ENCODE measurements around the gene HS6ST3.
"Not testable (repeated sequence)": the region's sequence is repeated elsewhere in the genome, so short reads cannot be mapped to it uniquely, and the experiment has no call there.

The HS6ST3 gene

GRCh38 chr13:96089749-96090239 lies at the start of gene HS6ST3:
Gene HS6ST3, plus strand, starts transcription at chr13:96090107.
- DNase-seq, result peak; percentile 30

GRCh38 chr13:96041326-96042110 lies 48.4 kb upstream of the HS6ST3 start:
- no peak for DNase-seq

- DNase-seq, result no peak
Observed at GRCh38 chr13:96044238-96044637, 45.7 kb upstream of the HS6ST3 start.

- not testable (repeated sequence) for DNase-seq
Observed at GRCh38 chr13:96046449-96047126, 43.3 kb upstream of the HS6ST3 start.

GRCh38 chr13:96050955-96051354 lies 39.0 kb upstream of the HS6ST3 start:
- not testable (repeated sequence) for DNase-seq

- not testable (repeated sequence) for DNase-seq
Observed at GRCh38 chr13:96051491-96051890, 38.4 kb upstream of the HS6ST3 start.

- DNase-seq, result not testable (repeated sequence)
Observed at GRCh38 chr13:96051946-96052345, 38.0 kb upstream of the HS6ST3 start.

- DNase-seq, result no peak
Observed at GRCh38 chr13:96052656-96053002, 37.3 kb upstream of the HS6ST3 start.

GRCh38 chr13:96053003-96053703 lies 36.8 kb upstream of the HS6ST3 start, which contains the start of gene UGGT2:
Gene UGGT2, minus strand, starts transcription at chr13:96053401. Its CDS starts 89 bp downstream, at chr13:96053312.
- peak; percentile 94 for DNase-seq

- no peak for DNase-seq
Observed at GRCh38 chr13:96065849-96066248, 24.1 kb upstream of the HS6ST3 start.

GRCh38 chr13:96068729-96069128 lies 21.2 kb upstream of the HS6ST3 start:
- DNase-seq, result no peak

- DNase-seq, result no peak
Observed at GRCh38 chr13:96071504-96071903, 18.4 kb upstream of the HS6ST3 start.

- DNase-seq, result no peak
Observed at GRCh38 chr13:96072392-96072791, 17.5 kb upstream of the HS6ST3 start.

- peak; percentile 1 for DNase-seq
Observed at GRCh38 chr13:96075953-96076543, 13.9 kb upstream of the HS6ST3 start.

GRCh38 chr13:96080676-96081075 lies 9.2 kb upstream of the HS6ST3 start:
- DNase-seq, result no peak

- no peak for DNase-seq
Observed at GRCh38 chr13:96081888-96082287, 8.0 kb upstream of the HS6ST3 start.

GRCh38 chr13:96082640-96083039 lies 7.3 kb upstream of the HS6ST3 start:
- no peak for DNase-seq

GRCh38 chr13:96086736-96087135 lies 3.2 kb upstream of the HS6ST3 start:
- no peak for DNase-seq

- DNase-seq, result no peak
Observed at GRCh38 chr13:96089139-96089538, 768 bp upstream of the HS6ST3 start.

GRCh38 chr13:96090240-96091101 lies 564 bp downstream of the HS6ST3 start:
- DNase-seq, result no peak

- peak; percentile 26 for DNase-seq
Observed at GRCh38 chr13:96091164-96092117, 1.5 kb downstream of the HS6ST3 start.
